ENCODE measurements around the gene SLF1.
"Not testable (repeated sequence)": the region's sequence is repeated elsewhere in the genome, so short reads cannot be mapped to it uniquely, and the experiment has no call there.

SLF1 gene

GRCh38 chr5:94618493-94619328 is at the start of gene SLF1, which contains the start of gene KIAA0825:
Gene SLF1 (plus strand): TSS chr5:94618669. CDS start chr5:94628811, 10,142 bp downstream.
Gene KIAA0825 (minus strand): TSS chr5:94618604. CDS start chr5:94537126, 81,478 bp downstream.
- no CpG with 5 or more reads among the region's 63 CpGs for WGBS (ENCODE audit: insufficient coverage, insufficient read length)
- Histone ChIP-seq H3K27ac (ENCODE audit: low read length) (no peak within 1 kb of the TSS), H3K4me3 (ENCODE audit: low read length) (peak within 1 kb of the TSS; percentile 78), H3K4me1 (ENCODE audit: control insufficient read depth, insufficient read depth, low read length) (no peaks in the 10 kb centered on the region), H3K36me3 (ENCODE audit: control insufficient read depth, insufficient read depth, low read length) (no peaks in the 10 kb centered on the region), H3K9me3 (ENCODE audit: control insufficient read depth, insufficient read depth, low read length) (no peaks in the 10 kb centered on the region), H3K27me3 (ENCODE audit: control insufficient read depth, insufficient read depth, low read length) (no peaks in the 10 kb centered on the region)
- DNase-seq (ENCODE audit: low read depth, low spot score) = peak; percentile 67

GRCh38 chr5:94571415-94571814 is 47.1 kb upstream of the SLF1 start:
- H3K27ac ChIP-seq (ENCODE audit: low read length) = no peak overlapping the region
- no peak for DNase-seq (ENCODE audit: low read depth, low spot score)
- no peaks in the 10 kb centered on the region for H3K9me3 ChIP-seq (ENCODE audit: control insufficient read depth, insufficient read depth, low read length)
- H3K4me3 ChIP-seq (ENCODE audit: low read length) = no peak overlapping the region
- no peaks in the 10 kb centered on the region for H3K27me3 ChIP-seq (ENCODE audit: control insufficient read depth, insufficient read depth, low read length)
- no peaks in the 10 kb centered on the region for H3K4me1 ChIP-seq (ENCODE audit: control insufficient read depth, insufficient read depth, low read length)
- no peaks in the 10 kb centered on the region for H3K36me3 ChIP-seq (ENCODE audit: control insufficient read depth, insufficient read depth, low read length)

- H3K36me3 ChIP-seq (ENCODE audit: control insufficient read depth, insufficient read depth, low read length); H3K4me3 ChIP-seq (ENCODE audit: low read length); H3K9me3 ChIP-seq (ENCODE audit: control insufficient read depth, insufficient read depth, low read length); DNase-seq (ENCODE audit: low read depth, low spot score); H3K27ac ChIP-seq (ENCODE audit: low read length); H3K27me3 ChIP-seq (ENCODE audit: control insufficient read depth, insufficient read depth, low read length); H3K4me1 ChIP-seq (ENCODE audit: control insufficient read depth, insufficient read depth, low read length): not testable (repeated sequence)
- no CpG with 5 or more reads among the region's 1 CpG for WGBS (ENCODE audit: insufficient coverage, insufficient read length)
These were observed 45.1 kb upstream of the SLF1 start for GRCh38 chr5:94573349-94573748.

- no peak for DNase-seq (ENCODE audit: low read depth, low spot score)
- H3K4me1 ChIP-seq (ENCODE audit: control insufficient read depth, insufficient read depth, low read length) = no peaks in the 10 kb centered on the region
- H3K27me3 ChIP-seq (ENCODE audit: control insufficient read depth, insufficient read depth, low read length) = no peaks in the 10 kb centered on the region
- no peaks in the 10 kb centered on the region for H3K36me3 ChIP-seq (ENCODE audit: control insufficient read depth, insufficient read depth, low read length)
- no peak overlapping the region for H3K4me3 ChIP-seq (ENCODE audit: low read length)
- H3K9me3 ChIP-seq (ENCODE audit: control insufficient read depth, insufficient read depth, low read length) = no peaks in the 10 kb centered on the region
- no peak overlapping the region for H3K27ac ChIP-seq (ENCODE audit: low read length)
- 100% methylated on average over 2 of the region's 4 CpGs for WGBS (ENCODE audit: insufficient coverage, insufficient read length)
These were observed 43.3 kb upstream of the SLF1 start for GRCh38 chr5:94575196-94575595.

GRCh38 chr5:94577466-94578245 is 40.8 kb upstream of the SLF1 start:
- H3K27ac ChIP-seq (ENCODE audit: low read length) = no peak overlapping the region
- no peaks in the 10 kb centered on the region for H3K27me3 ChIP-seq (ENCODE audit: control insufficient read depth, insufficient read depth, low read length)
- H3K9me3 ChIP-seq (ENCODE audit: control insufficient read depth, insufficient read depth, low read length) = no peaks in the 10 kb centered on the region
- H3K4me1 ChIP-seq (ENCODE audit: control insufficient read depth, insufficient read depth, low read length) = no peaks in the 10 kb centered on the region
- DNase-seq (ENCODE audit: low read depth, low spot score) = no peak
- H3K4me3 ChIP-seq (ENCODE audit: low read length) = no peak overlapping the region
- no peaks in the 10 kb centered on the region for H3K36me3 ChIP-seq (ENCODE audit: control insufficient read depth, insufficient read depth, low read length)

GRCh38 chr5:94595281-94595840 is 23.1 kb upstream of the SLF1 start:
- H3K4me3 ChIP-seq (ENCODE audit: low read length) = no peak overlapping the region
- no peaks in the 10 kb centered on the region for H3K4me1 ChIP-seq (ENCODE audit: control insufficient read depth, insufficient read depth, low read length)
- H3K36me3 ChIP-seq (ENCODE audit: control insufficient read depth, insufficient read depth, low read length) = no peaks in the 10 kb centered on the region
- no peak for DNase-seq (ENCODE audit: low read depth, low spot score)
- WGBS (ENCODE audit: insufficient coverage, insufficient read length) = no CpG with 5 or more reads among the region's 7 CpGs
- no peaks in the 10 kb centered on the region for H3K9me3 ChIP-seq (ENCODE audit: control insufficient read depth, insufficient read depth, low read length)
- no peak overlapping the region for H3K27ac ChIP-seq (ENCODE audit: low read length)
- no peaks in the 10 kb centered on the region for H3K27me3 ChIP-seq (ENCODE audit: control insufficient read depth, insufficient read depth, low read length)

GRCh38 chr5:94613583-94613982 is 4.9 kb upstream of the SLF1 start:
- Histone ChIP-seq H3K9me3 (ENCODE audit: control insufficient read depth, insufficient read depth, low read length) (no peaks in the 10 kb centered on the region), H3K27ac (ENCODE audit: low read length) (no peak overlapping the region), H3K4me1 (ENCODE audit: control insufficient read depth, insufficient read depth, low read length) (no peaks in the 10 kb centered on the region), H3K4me3 (ENCODE audit: low read length) (no peak overlapping the region), H3K27me3 (ENCODE audit: control insufficient read depth, insufficient read depth, low read length) (no peaks in the 10 kb centered on the region), H3K36me3 (ENCODE audit: control insufficient read depth, insufficient read depth, low read length) (no peaks in the 10 kb centered on the region)
- WGBS (ENCODE audit: insufficient coverage, insufficient read length) = no CpG with 5 or more reads among the region's 2 CpGs
- peak; percentile 27 for DNase-seq (ENCODE audit: low read depth, low spot score)

GRCh38 chr5:94614156-94614805 is 4.2 kb upstream of the SLF1 start:
- H3K4me1 ChIP-seq (ENCODE audit: control insufficient read depth, insufficient read depth, low read length) = no peaks in the 10 kb centered on the region
- H3K4me3 ChIP-seq (ENCODE audit: low read length) = no peak overlapping the region
- no peak for DNase-seq (ENCODE audit: low read depth, low spot score)
- no peaks in the 10 kb centered on the region for H3K27me3 ChIP-seq (ENCODE audit: control insufficient read depth, insufficient read depth, low read length)
- WGBS (ENCODE audit: insufficient coverage, insufficient read length) = no CpG with 5 or more reads among the region's 2 CpGs
- no peaks in the 10 kb centered on the region for H3K9me3 ChIP-seq (ENCODE audit: control insufficient read depth, insufficient read depth, low read length)
- H3K27ac ChIP-seq (ENCODE audit: low read length) = no peak overlapping the region
- no peaks in the 10 kb centered on the region for H3K36me3 ChIP-seq (ENCODE audit: control insufficient read depth, insufficient read depth, low read length)

- H3K4me3 ChIP-seq (ENCODE audit: low read length) = no peak overlapping the region
- DNase-seq (ENCODE audit: low read depth, low spot score) = no peak
- H3K36me3 ChIP-seq (ENCODE audit: control insufficient read depth, insufficient read depth, low read length) = no peaks in the 10 kb centered on the region
- no peaks in the 10 kb centered on the region for H3K27me3 ChIP-seq (ENCODE audit: control insufficient read depth, insufficient read depth, low read length)
- H3K27ac ChIP-seq (ENCODE audit: low read length) = no peak overlapping the region
- H3K9me3 ChIP-seq (ENCODE audit: control insufficient read depth, insufficient read depth, low read length) = no peaks in the 10 kb centered on the region
- no peaks in the 10 kb centered on the region for H3K4me1 ChIP-seq (ENCODE audit: control insufficient read depth, insufficient read depth, low read length)
- no CpG with 5 or more reads among the region's 3 CpGs for WGBS (ENCODE audit: insufficient coverage, insufficient read length)
These were observed 2.6 kb upstream of the SLF1 start for GRCh38 chr5:94615862-94616261.

- no peaks in the 10 kb centered on the region for H3K9me3 ChIP-seq (ENCODE audit: control insufficient read depth, insufficient read depth, low read length)
- H3K27me3 ChIP-seq (ENCODE audit: control insufficient read depth, insufficient read depth, low read length) = no peaks in the 10 kb centered on the region
- no peak overlapping the region for H3K27ac ChIP-seq (ENCODE audit: low read length)
- peak overlapping the region; percentile 78 for H3K4me3 ChIP-seq (ENCODE audit: low read length)
- peak; percentile 13 for DNase-seq (ENCODE audit: low read depth, low spot score)
- no CpG with 5 or more reads among the region's 23 CpGs for WGBS (ENCODE audit: insufficient coverage, insufficient read length)
- no peaks in the 10 kb centered on the region for H3K4me1 ChIP-seq (ENCODE audit: control insufficient read depth, insufficient read depth, low read length)
- no peaks in the 10 kb centered on the region for H3K36me3 ChIP-seq (ENCODE audit: control insufficient read depth, insufficient read depth, low read length)
These were observed 408 bp upstream of the SLF1 start for GRCh38 chr5:94618029-94618492.
